Breast epithelium (tissue), 4 donors: ENCODE measurements around the gene MGAT5. TPM values are rescaled to one million over a fixed set of nuclear protein-coding genes. Genes with fewer than 3 reads are reported as not detected.

Experiments used
- DNase-seq, 2 donors: peaks; one replicate each; pipeline ENCODE4 v3.0.0-alpha.2; 2019; ENCODE audit warnings: low spot score in 2 of 2
- H3K27ac ChIP-seq, 2 donors: fragments of 200-600 bp; sonication (generic) in 1 of 2; one replicate each; pipeline ENCODE4 v1.5.1; 2016 to 2019; ENCODE audit warnings: mild to moderate bottlenecking in 1 of 2
- H3K27me3 ChIP-seq, 2 donors: fragments of 200-600 bp; sonication (generic) in 1 of 2; one replicate each; pipeline versions ENCODE4 v1.5.1 to v1.6.0; 2017 to 2019; ENCODE audit warnings: control low read depth in 1 of 2, mild to moderate bottlenecking in 1 of 2
- H3K36me3 ChIP-seq: fragments of 200-600 bp; one replicate; pipeline ENCODE4 v1.5.1; 2019
- H3K4me1 ChIP-seq, 2 donors: fragments of 200-600 bp; sonication (generic); one replicate each; pipeline ENCODE4 v1.5.1; 2016 to 2019; ENCODE audit warnings: control low read depth in 1 of 2
- H3K4me3 ChIP-seq, 3 donors: fragments of 200-600 bp; sonication (generic); 1 replicate in 2 of 3; 2 replicates in 1 of 3; pipeline ENCODE4 v1.5.1; 2016 to 2019; ENCODE audit warnings: mild to moderate bottlenecking in 3 of 3, moderate library complexity in 2 of 3
- H3K9me3 ChIP-seq, 2 donors: fragments of 200-600 bp; sonication (generic) in 1 of 2; one replicate each; pipeline ENCODE4 v1.5.1; 2016 to 2019; ENCODE audit warnings: control low read depth in 1 of 2
- CTCF ChIP-seq, 3 donors: fragments of 450-650 bp; IDR thresholded peaks; one replicate each; pipeline ENCODE4 v1.5.1; 2016 to 2017; ENCODE audit warnings: antibody characterized with exemption in 3 of 3, mild to moderate bottlenecking in 3 of 3, moderate library complexity in 3 of 3
- POLR2A ChIP-seq: fragments of 450-650 bp; IDR thresholded peaks from one replicate; pipeline ENCODE4 v1.6.1; 2016; ENCODE audit warnings: antibody characterized with exemption, mild to moderate bottlenecking, moderate library complexity
- POLR2AphosphoS5 ChIP-seq, 3 donors: sonication (generic); formaldehyde crosslinking; IDR thresholded peaks; one replicate each; pipeline ENCODE4 v1.6.1; 2017; ENCODE audit warnings: antibody characterized with exemption in 3 of 3
- intact Hi-C: fragments of 100-400 bp; cut with DNase I; formaldehyde crosslinking; loops from one replicate; pipeline ENCODE4 v1.15.1; 2023; ENCODE audit warnings: low total_unique reads
- total RNA-seq, 3 donors: library from RNA; depleted of rRNA; stranded (reverse); fragments of >200 nt; gene quantifications; one replicate each; pipeline ENCODE4 v1.1.0, GENCODE V29; 2016

MGAT5 gene
- total RNA-seq, 3 donors from 2014 or later, result 30.5 to 42.6 (median 34.4) TPM

- Histone ChIP-seq H3K27ac (no peak overlapping the region), H3K4me1 (no peaks in the 10 kb centered on the region), H3K9me3 (no peaks in the 10 kb centered on the region), H3K36me3 (no peaks in the 10 kb centered on the region), H3K4me3 (no peak overlapping the region), H3K27me3 (no peaks in the 10 kb centered on the region)
- no peak for TF ChIP-seq POLR2AphosphoS5 (IDR thresholded peaks at IDR 0.05)
- no peak for TF ChIP-seq CTCF (IDR thresholded peaks at IDR 0.05)
- TF ChIP-seq POLR2A, result no peak
- intact Hi-C loops, result no loop called here
- DNase-seq, result no peak
Observed at GRCh38 chr2:134252092-134252750, 1.7 kb upstream of the MGAT5 start.

GRCh38 chr2:134253117-134253704 is 661 bp upstream of the MGAT5 start:
- Histone ChIP-seq H3K4me3 (no peak overlapping the region), H3K9me3 (no peaks in the 10 kb centered on the region), H3K4me1 (no peaks in the 10 kb centered on the region), H3K27me3 (no peaks in the 10 kb centered on the region), H3K36me3 (no peaks in the 10 kb centered on the region), H3K27ac (no peak overlapping the region)
- no peak for DNase-seq
- no peak for TF ChIP-seq POLR2AphosphoS5 (IDR thresholded peaks at IDR 0.05)
- TF ChIP-seq CTCF (IDR thresholded peaks at IDR 0.05), result no peak
- TF ChIP-seq POLR2A, result no peak
- intact Hi-C loops, result no loop called here

GRCh38 chr2:134254824-134255223 is 952 bp downstream of the MGAT5 start:
- no peak overlapping the region for H3K4me3 ChIP-seq
- DNase-seq, result no peak
- no peaks in the 10 kb centered on the region for H3K27me3 ChIP-seq
- TF ChIP-seq POLR2AphosphoS5 (IDR thresholded peaks at IDR 0.05), result no peak
- TF ChIP-seq POLR2A, result no peak
- no peak for TF ChIP-seq CTCF (IDR thresholded peaks at IDR 0.05)
- intact Hi-C loops, result no loop called here
- no peaks in the 10 kb centered on the region for H3K4me1 ChIP-seq
- no peak overlapping the region for H3K27ac ChIP-seq
- no peaks in the 10 kb centered on the region for H3K9me3 ChIP-seq
- H3K36me3 ChIP-seq, result no peaks in the 10 kb centered on the region

GRCh38 chr2:134256956-134257355 is 3.1 kb downstream of the MGAT5 start:
- H3K9me3 ChIP-seq, result no peaks in the 10 kb centered on the region
- TF ChIP-seq POLR2A (no peak), POLR2AphosphoS5 (IDR thresholded peaks at IDR 0.05) (no peak), CTCF (IDR thresholded peaks at IDR 0.05) (no peak)
- no peak overlapping the region for H3K27ac ChIP-seq
- H3K4me1 ChIP-seq, result peaks cover 0 to 11% of the 10 kb centered on the region in 2 donors
- intact Hi-C loops, result no loop called here
- no peak for DNase-seq
- no peak overlapping the region for H3K4me3 ChIP-seq
- no peaks in the 10 kb centered on the region for H3K27me3 ChIP-seq
- H3K36me3 ChIP-seq, result no peaks in the 10 kb centered on the region

- H3K4me3 ChIP-seq, result no peak overlapping the region
- H3K27ac ChIP-seq, result no peak overlapping the region
- no peaks in the 10 kb centered on the region for H3K36me3 ChIP-seq
- H3K9me3 ChIP-seq, result no peaks in the 10 kb centered on the region
- intact Hi-C loops, result no loop called here
- DNase-seq, result no peak
- H3K4me1 ChIP-seq, result peaks cover 0 to 11% of the 10 kb centered on the region in 2 donors
- TF ChIP-seq POLR2A (no peak), CTCF (IDR thresholded peaks at IDR 0.05) (no peak), POLR2AphosphoS5 (IDR thresholded peaks at IDR 0.05) (no peak)
- no peaks in the 10 kb centered on the region for H3K27me3 ChIP-seq
Observed at GRCh38 chr2:134257509-134257908, 3.6 kb downstream of the MGAT5 start.
